HPDE6-E6E7 (cell line): ENCODE results near the gene PVALB.

Experiments
- DNase-seq: peaks from one replicate; pipeline ENCODE4 v3.0.0; 2011; ENCODE audit warnings: missing footprints; ENCODE audit errors: extremely low spot score

The PVALB gene

DNA sequence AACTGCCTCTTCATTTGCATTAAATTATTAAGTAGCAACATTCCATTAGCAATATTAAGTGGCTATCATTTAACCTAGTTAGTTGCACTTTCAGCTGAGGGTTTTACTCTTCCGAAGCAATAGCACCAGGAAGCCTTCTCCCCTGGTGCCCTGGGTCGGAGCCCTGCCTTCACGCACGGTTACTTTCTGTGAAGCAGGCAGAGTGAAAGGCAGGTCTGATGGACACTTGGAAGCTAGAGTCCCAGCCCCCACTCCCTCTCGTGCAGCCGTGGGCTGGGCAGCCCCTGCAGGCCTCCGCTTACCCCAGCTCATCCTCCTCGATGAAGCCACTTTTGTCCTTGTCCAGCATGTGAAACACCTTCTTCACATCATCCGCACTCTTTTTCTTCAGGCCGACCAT lies 2.0 kb downstream of the PVALB start:
- DNase-seq = no peak

GRCh38 chr22:36811094-36811800 lies 5.6 kb downstream of the PVALB start:
- DNase-seq = no peak

GRCh38 chr22:36809351-36809750 lies 7.5 kb downstream of the PVALB start:
- no peak for DNase-seq

DNA sequence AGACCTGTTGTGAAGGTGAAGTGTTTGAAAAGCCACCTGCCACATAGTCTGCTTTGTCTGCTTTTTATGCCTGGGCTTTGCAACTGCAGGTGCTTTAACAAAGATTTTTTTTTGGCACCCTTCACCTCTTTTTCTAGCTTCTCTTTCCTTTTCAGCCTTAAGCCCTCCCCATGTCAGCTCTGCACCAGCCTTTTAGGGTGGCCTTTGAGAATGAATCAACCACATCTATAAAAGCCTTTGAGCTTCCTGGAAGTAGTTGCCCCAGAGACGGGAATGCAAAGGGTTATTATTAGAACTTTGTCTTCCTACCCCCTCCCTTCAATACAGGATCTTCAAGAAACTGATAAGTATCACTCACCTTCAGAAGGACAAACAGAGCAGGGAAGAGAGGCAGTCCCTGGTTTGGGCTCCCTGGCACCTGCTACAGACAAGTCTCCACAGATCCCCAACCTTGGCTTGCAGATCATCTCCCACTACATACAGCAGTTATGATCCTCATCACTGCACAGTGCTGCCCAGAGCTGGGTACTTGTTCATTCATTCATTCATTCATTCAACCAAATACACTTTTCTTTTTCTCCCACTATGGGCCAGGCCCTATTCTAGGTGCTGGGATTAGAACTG lies 8.0 kb downstream of the PVALB start:
- no peak for DNase-seq

DNA sequence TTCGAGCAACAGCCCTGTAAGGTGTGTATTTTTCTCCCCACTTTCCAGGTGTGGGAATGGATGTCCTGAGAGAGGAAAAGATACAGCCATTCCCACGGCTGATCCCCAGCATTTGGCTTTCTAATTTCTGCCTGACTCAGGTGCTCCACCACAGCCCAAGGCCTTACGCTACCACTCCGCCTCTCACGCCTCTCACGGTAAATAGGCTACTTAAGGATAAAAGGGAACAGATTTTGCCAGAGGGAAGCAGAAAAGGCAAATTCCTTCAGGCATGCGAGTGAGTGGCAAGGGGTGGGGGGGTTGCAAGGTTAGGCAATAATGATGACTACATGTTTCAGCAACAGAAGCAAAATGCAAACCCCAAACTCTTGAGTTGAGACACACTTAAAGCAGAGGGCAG lies 9.2 kb downstream of the PVALB start:
- DNase-seq = no peak

DNA sequence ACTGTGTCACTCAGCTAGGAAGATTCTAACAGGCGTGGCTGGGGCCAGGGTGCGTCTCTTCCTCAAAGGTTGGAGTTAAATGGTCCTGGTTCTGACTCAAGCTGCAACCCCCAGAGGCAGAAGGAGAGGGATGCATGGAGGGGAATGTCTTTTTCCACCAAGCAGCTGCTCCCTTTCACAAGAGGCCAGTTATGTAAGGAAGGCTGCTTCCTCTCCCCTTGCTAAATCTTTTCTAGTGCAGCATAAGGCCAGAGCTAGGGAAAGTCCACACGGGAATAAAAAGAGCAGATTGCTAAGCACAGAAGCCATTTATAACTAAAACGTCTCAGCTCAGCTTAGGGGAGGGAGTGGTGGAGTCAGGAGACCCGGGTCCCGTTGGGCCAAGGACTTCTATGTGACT lies 10.0 kb downstream of the PVALB start:
- no peak for DNase-seq

- no peak for DNase-seq
These were observed 13.5 kb downstream of the PVALB start for GRCh38 chr22:36803358-36803757.

DNA sequence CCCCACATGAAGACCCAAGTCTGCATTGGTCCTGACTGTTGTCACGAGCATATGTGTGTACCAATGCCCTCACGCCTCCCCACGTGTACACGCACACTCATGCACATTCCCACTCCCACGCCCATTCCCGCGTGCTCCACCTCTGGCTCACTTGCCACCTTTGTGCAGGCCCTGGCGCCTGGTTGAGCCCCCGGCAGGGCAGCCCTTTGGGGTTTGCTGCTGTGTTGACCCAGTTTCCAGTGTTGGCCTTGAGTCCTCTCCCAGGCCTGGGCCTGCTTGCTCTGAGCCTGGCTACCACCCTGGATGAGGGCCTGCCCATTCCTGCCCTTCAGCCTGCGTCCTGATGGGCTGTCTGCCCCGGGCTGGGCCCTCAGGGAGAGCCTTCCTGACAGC lies 18.2 kb downstream of the PVALB start:
- DNase-seq = no peak

DNA sequence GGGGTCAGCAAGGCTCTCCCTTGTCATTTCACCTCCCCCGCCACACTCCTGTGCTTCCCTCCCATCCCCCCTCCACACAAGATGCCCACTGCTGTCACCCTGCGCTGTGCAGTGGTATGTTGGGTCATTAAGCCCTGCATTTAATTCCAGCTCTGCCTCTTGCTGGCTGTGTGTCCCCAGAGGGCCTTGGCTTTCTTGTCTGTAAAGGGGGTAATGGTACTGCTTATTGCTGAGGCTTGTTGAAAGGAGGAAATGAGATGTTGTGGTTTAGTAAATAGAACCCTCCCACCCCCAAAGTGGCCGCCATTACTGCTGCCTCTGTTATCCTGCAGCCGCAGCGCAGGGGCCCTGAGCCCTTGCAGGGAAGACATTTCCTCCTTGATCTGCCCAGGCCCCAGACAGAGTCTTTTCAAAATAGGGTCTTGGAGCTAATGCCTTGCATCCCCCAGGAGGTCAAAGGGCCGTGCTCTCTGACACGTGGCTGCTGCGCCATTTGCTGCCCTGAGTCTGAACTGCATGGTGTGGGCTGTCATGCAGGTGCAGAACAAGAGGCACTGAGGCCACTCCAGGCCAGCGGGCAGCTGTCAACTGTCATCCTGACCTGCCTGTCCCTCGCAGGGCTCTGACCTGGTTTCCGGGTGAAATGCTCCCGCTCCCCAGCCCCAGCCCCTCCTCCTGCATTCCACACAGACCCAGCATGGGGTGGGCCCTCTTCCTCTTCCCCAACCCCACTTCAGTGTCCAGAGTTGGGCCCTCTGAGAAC lies 18.7 kb downstream of the PVALB start:
- DNase-seq = no peak

GRCh38 chr22:36797374-36797773 lies 19.5 kb downstream of the PVALB start:
- DNase-seq = no peak

DNA sequence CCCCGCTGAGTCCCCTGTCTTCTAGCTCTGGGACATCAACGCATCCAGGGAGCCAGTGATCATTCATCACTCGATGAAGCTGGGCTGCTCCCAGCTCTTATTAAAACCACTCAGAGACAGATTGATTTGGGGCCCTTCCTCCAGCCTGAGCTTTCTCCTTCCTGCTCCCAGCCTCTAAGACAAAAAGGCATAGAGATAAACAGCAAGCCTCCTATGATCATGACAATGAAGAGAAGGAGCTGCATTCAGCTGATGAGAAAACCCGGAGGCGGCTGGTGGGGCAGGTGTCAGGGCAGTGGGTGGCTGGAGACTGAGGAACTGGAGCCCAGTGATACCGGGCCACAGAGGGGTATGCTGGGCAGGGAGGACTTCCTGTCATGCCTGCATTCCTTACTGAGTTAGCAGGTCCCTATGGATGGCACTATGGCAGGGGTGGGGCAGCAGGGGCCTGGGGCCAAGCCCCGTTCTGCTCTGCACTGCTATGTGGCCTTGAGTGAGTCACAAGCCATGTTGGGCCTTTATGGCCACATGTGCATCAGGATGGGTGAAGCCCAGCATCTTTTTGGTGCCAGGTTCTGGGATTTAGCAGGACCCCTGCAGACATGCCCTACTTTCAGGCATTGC lies 20.2 kb downstream of the PVALB start:
- DNase-seq = no peak

DNA sequence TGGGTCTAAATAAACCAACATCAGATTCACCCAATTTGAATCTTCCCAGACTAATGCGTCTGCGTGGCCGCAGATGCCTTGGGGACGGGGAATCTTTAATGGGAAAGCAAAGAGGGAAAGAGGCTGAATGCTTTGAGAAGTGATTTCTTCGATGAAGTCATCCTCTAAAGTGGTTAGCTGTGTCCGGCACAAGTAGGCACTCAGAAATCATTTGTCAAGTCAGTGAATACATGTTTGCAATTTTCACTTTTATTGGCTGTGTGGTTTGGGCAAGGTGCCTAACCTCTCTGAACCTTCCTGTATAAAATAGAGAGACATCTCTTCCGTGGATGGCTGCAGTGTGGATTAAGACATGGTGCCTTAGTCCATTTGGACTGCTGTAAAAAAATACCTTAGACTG lies 21.2 kb downstream of the PVALB start:
- no peak for DNase-seq

- DNase-seq = no peak
These were observed 26.2 kb downstream of the PVALB start for GRCh38 chr22:36790648-36791047.

DNA sequence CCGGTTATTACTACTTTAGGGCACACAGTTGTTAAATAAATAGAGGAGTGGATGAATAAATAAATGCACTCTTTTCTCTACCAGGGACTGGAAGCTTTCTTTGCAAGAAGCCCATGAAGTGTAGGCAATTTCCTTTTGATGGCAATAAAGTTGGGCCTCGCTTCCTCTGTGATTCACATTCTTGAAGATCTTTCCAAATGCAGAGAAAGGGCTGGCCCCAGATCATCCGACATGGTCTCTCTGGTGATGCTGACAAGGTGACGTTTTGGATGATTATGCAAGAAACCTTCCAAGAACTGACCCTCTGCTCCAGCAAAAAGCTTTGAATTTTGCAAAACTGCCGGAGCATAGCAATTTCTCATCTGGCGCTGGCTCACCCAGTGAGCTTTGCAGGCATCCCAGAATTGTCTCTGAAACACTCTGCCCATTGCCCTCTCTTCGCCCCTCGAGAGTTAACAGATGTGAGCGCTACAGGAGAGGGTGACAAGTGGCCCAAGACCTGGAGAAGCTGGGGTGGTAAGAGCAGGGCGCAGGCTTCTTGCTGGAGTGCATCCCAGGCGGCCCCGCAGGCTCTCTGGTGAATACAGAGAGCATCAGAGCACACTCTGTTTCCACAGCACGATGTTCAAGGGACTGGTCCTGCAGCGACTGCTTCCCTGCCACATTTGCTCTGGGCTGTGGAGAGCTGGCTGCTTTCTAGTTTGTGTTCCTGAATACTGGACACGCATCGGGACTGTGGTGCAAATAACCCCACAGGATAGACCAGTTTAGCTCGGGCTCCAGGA lies 29.4 kb downstream of the PVALB start:
- no peak for DNase-seq

DNA sequence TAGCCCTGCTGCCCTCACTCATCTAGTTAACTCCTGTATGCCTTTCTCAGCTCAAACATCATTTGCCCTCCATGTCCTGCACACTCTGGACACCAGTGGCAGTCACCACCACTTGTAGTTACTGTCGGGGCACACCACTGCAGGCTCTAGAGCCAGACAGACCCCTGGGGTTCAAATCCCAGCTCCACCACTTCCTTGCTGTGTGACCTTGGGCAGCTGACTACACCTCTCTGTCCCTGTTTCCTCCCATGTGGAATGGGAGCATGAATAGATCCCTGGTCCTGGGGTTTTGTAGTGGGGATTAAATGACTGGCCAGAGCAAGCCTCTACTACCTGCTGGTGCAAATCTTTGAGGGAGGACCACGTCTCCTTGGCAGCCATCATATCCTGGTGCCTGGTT lies 33.1 kb downstream of the PVALB start:
- DNase-seq = no peak

DNA sequence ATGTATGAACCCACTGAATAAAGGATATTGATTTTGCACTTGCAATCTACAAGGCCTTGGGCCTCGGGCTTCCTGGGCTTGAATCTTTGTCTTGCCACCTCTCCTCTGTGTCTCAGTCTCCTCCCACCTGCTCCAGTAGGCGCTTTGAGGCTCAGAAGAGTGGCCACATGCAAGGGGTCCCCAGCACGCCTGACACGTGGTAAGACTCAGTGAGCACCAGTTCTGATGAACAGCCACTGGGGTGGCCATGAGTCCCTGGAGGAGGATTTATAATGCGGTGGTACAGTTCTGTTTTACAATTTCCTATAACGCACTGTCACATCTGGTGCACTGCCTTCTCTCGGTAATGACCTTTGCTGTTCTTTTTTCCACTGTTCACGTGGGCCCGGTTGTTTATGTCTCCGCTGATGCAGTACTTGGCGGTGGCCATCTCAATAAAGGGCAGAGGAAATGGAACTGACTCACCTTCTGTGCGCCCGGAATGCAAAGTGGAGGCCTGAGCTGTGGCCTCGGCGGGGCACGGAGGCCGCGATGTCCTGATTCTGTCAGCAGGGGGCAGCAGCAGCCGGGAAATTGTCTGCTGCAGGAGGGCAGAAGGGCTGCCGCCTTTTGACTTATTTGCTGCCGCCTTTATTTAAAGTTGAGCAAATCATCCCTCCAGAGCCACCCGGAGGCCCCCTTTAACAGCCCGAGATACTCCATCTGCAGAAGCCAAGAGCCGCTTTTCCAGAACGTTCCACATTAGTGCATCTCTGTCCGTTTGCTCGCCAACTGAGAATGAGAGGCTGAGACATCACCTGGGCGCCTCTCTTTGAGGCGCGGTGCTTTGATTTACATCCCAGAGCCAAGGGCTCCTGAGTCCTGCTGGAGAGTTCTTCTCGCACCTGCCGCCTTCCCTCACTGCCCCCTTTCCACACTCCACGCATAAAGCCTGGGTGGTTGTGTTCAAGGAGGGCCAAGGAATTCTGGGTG lies 34.9 kb downstream of the PVALB start:
- peak; percentile 75 for DNase-seq

DNA sequence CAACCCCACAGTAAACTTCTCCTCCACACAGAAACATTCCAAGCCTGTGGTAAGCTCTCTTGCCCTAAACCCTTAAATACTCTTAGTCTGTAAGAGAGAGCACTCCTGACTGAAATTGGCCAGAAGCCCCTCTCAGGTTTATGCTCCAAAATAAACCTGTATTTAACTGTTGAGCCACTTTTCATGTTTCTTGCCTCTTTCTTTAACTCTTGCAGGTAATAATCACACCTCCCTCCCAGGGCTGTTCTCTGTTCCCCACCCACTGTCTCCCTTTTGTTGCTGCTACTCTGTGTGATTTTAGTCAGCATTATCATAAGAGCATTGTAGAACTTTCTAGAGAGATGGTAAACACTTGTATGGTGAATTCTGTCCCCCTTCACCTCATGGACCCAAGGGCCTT lies 38.8 kb downstream of the PVALB start:
- no peak for DNase-seq

DNA sequence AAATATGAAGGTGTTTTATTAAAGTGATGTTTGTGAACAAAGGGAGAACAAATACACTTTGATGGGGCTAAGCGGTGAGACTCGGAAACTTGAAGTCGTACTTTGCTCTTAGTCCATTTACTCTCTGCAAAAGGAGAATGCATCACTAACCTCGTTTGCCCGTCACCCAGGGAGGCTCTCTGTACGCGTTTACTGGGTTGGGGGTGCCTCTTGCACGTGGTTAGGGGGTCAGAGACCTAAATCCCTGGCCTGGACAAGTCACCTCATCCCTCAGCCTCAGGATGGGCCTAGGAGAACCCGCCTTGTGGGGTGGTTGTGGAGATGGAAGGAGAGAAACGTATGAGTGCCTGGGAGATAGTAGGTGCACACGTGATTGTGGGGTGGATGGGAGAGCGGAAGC lies 40.1 kb downstream of the PVALB start:
- DNase-seq = no peak

DNA sequence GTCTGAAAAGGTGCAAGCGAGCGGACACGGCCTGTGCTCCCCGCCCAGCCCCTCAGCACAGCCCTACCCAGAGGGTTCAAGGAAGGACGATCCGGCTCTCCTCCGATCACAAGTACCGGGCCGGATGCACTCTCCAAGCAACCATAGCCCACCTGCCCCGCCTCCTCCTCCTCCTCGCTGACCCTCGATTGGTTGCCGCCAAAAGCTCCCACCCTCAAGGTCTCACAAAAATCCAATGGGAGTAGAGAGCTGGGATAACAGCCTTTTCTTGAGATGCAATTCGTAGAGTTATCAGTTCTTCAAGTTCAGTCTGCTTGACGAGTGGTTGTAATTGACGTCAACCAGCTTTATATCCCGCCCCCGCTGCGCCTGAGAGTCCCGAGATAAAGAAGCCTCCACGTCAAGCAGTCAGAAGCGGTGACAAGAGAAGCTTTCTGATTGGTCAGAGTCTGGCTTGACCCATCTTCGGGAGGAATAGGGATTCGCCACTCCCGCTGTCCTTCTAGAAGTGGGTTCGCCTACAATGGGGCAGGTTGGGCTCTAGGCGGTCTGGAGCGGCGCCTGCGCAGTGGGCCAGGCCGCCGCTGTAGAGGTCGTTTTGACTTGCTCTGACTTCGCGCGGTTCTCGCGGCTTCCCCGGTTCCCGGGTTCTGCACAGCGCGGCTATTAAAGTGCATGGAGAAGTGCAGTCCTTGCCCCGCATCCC lies 40.7 kb downstream of the PVALB start, which contains the start of gene IFT27:
Gene IFT27 (minus strand): TSS at position 156 of the 706 bp plus-strand sequence. CDS start 412 bp downstream, outside the sequence.
- peak; percentile 99 for DNase-seq

GRCh38 chr22:36775586-36775963 lies 41.3 kb downstream of the PVALB start:
- no peak for DNase-seq
